Measurements from ENCODE around the gene CSK. TPM values are rescaled to one million over a fixed set of nuclear protein-coding genes. Genes with fewer than 3 reads are reported as not detected.
"Not testable (repeated sequence)": the region's sequence is repeated elsewhere in the genome, so short reads cannot be mapped to it uniquely, and the experiment has no call there.

Gene CSK
- total and polyA plus RNA-seq, 8 donors, result 15.2 to 61.0 (median 24.0) TPM

GRCh38 chr15:74784426-74785193 is 2.7 kb downstream of the CSK start:
- H3K27ac ChIP-seq, result peak overlapping the region in 4 of 5 donors; percentile 85 to 95 (median 90)
- intact Hi-C loops (cut with DNase I; ENCODE audit: low total_unique reads), result no loop called here
- DNase-seq, result no peak

GRCh38 chr15:74785194-74786032 is 3.5 kb downstream of the CSK start:
- intact Hi-C loops (cut with DNase I; ENCODE audit: low total_unique reads), result no loop called here
- DNase-seq, result no peak
- H3K27ac ChIP-seq, result peak overlapping the region; percentile 35 to 95 (median 89)

More at GRCh38 chr15:74784426-74785193, 2.7 kb downstream of the CSK start:
- Histone ChIP-seq H3K27me3 (no peaks in the 10 kb centered on the region), H3K9me3 (no peaks in the 10 kb centered on the region), H3K4me1 (peaks cover 85 to 93% (median 93%) of the 10 kb centered on the region in 4 donors), H3K4me3 (peak overlapping the region in 3 of 4 donors; percentile 81 to 84 (median 81)), H3K36me3 (no peaks in the 10 kb centered on the region)
- 67 to 72% (median 70%) methylated on average over 8 of the region's 8 CpGs for WGBS, 5 donors
- no peak for TF ChIP-seq CTCF (IDR thresholded peaks at IDR 0.05)
- TF ChIP-seq POLR2AphosphoS5 (IDR thresholded peaks at IDR 0.05), result no peak
- no peak for TF ChIP-seq EP300 (IDR thresholded peaks at IDR 0.05)
- no peak for TF ChIP-seq POLR2A (IDR thresholded peaks at IDR 0.05)

GRCh38 chr15:74786081-74786480 is 4.2 kb downstream of the CSK start:
- H3K9me3 ChIP-seq; DNase-seq; H3K27me3 ChIP-seq; H3K36me3 ChIP-seq; intact Hi-C loops (cut with DNase I; ENCODE audit: low total_unique reads); H3K4me3 ChIP-seq: not testable (repeated sequence)
- 66 to 78% (median 73%) methylated on average over 12 of the region's 12 CpGs for WGBS, 5 donors
- Histone ChIP-seq H3K4me1 (peaks cover 84 to 94% (median 93%) of the 10 kb centered on the region in 4 donors), H3K27ac (peak overlapping the region; percentile 49 to 95 (median 89))

More at GRCh38 chr15:74785194-74786032, 3.5 kb downstream of the CSK start:
- Histone ChIP-seq H3K4me3 (peak overlapping the region in 2 of 4 donors; percentile 3 to 18), H3K27me3 (no peaks in the 10 kb centered on the region), H3K36me3 (no peaks in the 10 kb centered on the region), H3K4me1 (peaks cover 85 to 94% (median 93%) of the 10 kb centered on the region in 4 donors), H3K9me3 (no peaks in the 10 kb centered on the region)
- 68 to 77% (median 74%) methylated on average over 13 of the region's 13 CpGs for WGBS, 5 donors
- no peak for TF ChIP-seq CTCF (IDR thresholded peaks at IDR 0.05)
- no peak for TF ChIP-seq POLR2AphosphoS5 (IDR thresholded peaks at IDR 0.05)
- no peak for TF ChIP-seq POLR2A (IDR thresholded peaks at IDR 0.05)
- TF ChIP-seq EP300 (IDR thresholded peaks at IDR 0.05), result no peak

- no peaks in the 10 kb centered on the region for H3K36me3 ChIP-seq
- TF ChIP-seq EP300 (IDR thresholded peaks at IDR 0.05) (no peak), CTCF (IDR thresholded peaks at IDR 0.05) (no peak), POLR2A (IDR thresholded peaks at IDR 0.05) (no peak), POLR2AphosphoS5 (IDR thresholded peaks at IDR 0.05) (no peak)
- no peak for DNase-seq
Measured at GRCh38 chr15:74786551-74787165, 4.8 kb downstream of the CSK start.

More at GRCh38 chr15:74786551-74787165, 4.8 kb downstream of the CSK start:
- Histone ChIP-seq H3K4me1 (peaks cover 84 to 94% (median 91%) of the 10 kb centered on the region in 4 donors), H3K4me3 (peak overlapping the region in 1 of 4 donors; percentile 10), H3K9me3 (no peaks in the 10 kb centered on the region), H3K27me3 (no peaks in the 10 kb centered on the region), H3K27ac (peak overlapping the region; percentile 49 to 95 (median 89))
- intact Hi-C loops (cut with DNase I; ENCODE audit: low total_unique reads), result no loop called here
- WGBS, 5 donors, result 53 to 67% (median 56%) methylated on average over 6 to 7 of the region's 7 CpGs
